Measurements from ENCODE around the gene MLH3. TPM values are rescaled to one million over a fixed set of nuclear protein-coding genes. Genes with fewer than 3 reads are reported as not detected.

The MLH3 gene
- 21.6 and 25.9 TPM in 2 replicates for total RNA-seq

GRCh38 chr14:75050852-75051555 lies at the start of gene MLH3:
Gene MLH3 (minus strand): TSS chr14:75051467. CDS start chr14:75049655, 1,812 bp downstream.
- peak within 1 kb of the TSS; percentile 64 for H3K4me3 ChIP-seq (ENCODE audit: low read depth, low read length)
- TF ChIP-seq, protein P1, sequence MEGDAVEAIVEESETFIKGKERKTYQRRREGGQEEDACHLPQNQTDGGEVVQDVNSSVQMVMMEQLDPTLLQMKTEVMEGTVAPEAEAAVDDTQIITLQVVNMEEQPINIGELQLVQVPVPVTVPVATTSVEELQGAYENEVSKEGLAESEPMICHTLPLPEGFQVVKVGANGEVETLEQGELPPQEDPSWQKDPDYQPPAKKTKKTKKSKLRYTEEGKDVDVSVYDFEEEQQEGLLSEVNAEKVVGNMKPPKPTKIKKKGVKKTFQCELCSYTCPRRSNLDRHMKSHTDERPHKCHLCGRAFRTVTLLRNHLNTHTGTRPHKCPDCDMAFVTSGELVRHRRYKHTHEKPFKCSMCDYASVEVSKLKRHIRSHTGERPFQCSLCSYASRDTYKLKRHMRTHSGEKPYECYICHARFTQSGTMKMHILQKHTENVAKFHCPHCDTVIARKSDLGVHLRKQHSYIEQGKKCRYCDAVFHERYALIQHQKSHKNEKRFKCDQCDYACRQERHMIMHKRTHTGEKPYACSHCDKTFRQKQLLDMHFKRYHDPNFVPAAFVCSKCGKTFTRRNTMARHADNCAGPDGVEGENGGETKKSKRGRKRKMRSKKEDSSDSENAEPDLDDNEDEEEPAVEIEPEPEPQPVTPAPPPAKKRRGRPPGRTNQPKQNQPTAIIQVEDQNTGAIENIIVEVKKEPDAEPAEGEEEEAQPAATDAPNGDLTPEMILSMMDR (IDR thresholded peaks at IDR 0.05; ENCODE audit: insufficient read depth, low read depth, low read length): no peak

DNA sequence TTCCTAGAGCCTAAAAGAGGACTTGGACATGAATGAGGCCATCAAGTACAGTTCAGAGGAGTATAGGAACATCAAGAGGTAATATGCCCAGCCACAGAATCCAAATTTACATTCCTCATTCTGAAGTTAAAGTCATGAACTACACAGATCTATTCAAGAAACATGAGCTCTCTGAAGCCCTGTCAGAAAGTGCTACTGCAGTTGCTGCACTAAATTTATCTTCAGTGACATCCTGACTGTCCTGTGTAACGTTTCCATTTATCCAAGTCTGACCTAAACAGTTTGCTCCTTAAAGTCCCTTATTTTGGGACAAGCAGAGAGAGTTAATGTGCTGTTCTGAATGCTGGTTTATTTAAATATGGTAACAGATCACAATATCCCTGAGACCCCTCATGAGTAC lies 47.4 kb upstream of the MLH3 start:
- no peak overlapping the region for H3K4me3 ChIP-seq (ENCODE audit: low read depth, low read length)
- TF ChIP-seq, protein P1 (IDR thresholded peaks at IDR 0.05; ENCODE audit: insufficient read depth, low read depth, low read length): no peak
- DNase-seq (ENCODE audit: low read depth): no peak

More at GRCh38 chr14:75050852-75051555, at the start of gene MLH3:
- DNase-seq (ENCODE audit: low read depth): peak; percentile 73

GRCh38 chr14:75098212-75098611 lies 46.9 kb upstream of the MLH3 start:
- H3K4me3 ChIP-seq (ENCODE audit: low read depth, low read length): no peak overlapping the region
- DNase-seq (ENCODE audit: low read depth): no peak
- TF ChIP-seq, protein P1 (IDR thresholded peaks at IDR 0.05; ENCODE audit: insufficient read depth, low read depth, low read length): no peak

GRCh38 chr14:75096959-75097358 lies 45.7 kb upstream of the MLH3 start:
- H3K4me3 ChIP-seq (ENCODE audit: low read depth, low read length): no peak overlapping the region
- DNase-seq (ENCODE audit: low read depth): no peak
- TF ChIP-seq, protein P1 (IDR thresholded peaks at IDR 0.05; ENCODE audit: insufficient read depth, low read depth, low read length): no peak

DNA sequence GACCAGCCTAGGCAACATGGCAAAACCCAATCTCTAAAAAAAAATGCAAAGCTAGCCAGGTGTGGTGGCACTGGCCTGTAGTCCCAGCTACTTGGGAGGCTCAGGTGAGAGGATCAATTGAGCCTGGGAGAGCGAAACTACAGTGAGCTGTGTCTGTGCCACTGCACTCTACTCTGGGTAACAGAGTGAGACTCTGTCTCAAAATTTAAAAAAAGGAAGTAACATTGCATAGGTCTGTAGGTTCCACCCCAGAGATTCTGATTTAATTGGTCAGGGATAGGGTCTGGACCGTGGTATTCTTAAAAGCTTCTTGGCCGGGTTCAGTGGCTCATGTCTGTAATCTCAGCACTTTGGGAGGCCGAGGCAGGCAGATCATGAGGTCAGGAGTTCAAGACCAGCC lies 44.4 kb upstream of the MLH3 start:
- no peak for DNase-seq (ENCODE audit: low read depth)
- H3K4me3 ChIP-seq (ENCODE audit: low read depth, low read length): no peak overlapping the region
- TF ChIP-seq, protein P1 (IDR thresholded peaks at IDR 0.05; ENCODE audit: insufficient read depth, low read depth, low read length): no peak

GRCh38 chr14:75094896-75095295 lies 43.6 kb upstream of the MLH3 start:
- no peak for DNase-seq (ENCODE audit: low read depth)
- H3K4me3 ChIP-seq (ENCODE audit: low read depth, low read length): no peak overlapping the region

More at GRCh38 chr14:75094896-75095295, 43.6 kb upstream of the MLH3 start:
- TF ChIP-seq, protein P1 (IDR thresholded peaks at IDR 0.05; ENCODE audit: insufficient read depth, low read depth, low read length): no peak
